GM21619 (cell line): ENCODE results near the gene KRT75.
"Not testable (repeated sequence)": the region's sequence is repeated elsewhere in the genome, so short reads cannot be mapped to it uniquely, and the experiment has no call there.

Experiments
- ATAC-seq: cut with Tn5 transposase; IDR thresholded peaks from one replicate; pipeline ENCODE4 v1.9.1; 2021; ENCODE audit not compliant: unreplicated experiment

KRT75 gene

DNA sequence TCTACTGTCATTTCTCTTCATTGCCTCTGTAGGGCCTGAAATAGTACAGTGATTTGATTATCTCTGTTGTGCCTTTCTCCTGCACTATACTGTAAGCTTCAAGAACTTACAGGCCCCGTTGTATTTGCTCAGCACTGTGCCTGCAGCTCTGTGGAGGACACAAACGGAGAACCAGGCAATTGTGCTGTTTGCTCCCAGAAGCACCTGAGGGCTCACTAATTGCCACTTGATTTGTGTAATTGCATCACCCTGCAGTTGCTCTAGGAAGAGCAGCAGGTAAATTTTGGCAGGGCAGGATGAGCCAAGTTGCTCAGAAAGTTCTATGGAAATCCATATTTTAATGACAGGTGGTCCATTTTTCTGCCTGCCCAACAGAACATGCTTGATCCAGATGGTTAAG, 16.4 kb downstream of the KRT75 start:
- ATAC-seq, result no peak

DNA sequence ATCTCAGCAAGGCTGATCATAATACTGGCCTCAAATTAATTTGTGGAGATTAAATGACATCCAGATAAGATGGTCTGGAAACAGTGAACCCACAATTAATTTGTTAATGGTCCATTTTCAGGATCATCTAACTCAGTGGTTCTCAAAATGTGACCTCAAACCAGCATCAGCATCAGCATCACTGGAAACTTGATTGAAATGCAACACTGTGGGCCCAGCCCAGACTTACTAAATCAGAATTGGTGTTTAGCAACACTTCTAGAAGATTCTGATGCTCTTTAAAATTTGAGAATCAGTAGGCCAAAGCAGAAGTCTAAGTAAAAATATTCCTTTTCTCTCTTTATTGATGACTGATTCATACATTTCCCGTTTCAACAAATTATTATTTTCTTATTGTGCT, 17.4 kb downstream of the KRT75 start:
- ATAC-seq, result no peak

DNA sequence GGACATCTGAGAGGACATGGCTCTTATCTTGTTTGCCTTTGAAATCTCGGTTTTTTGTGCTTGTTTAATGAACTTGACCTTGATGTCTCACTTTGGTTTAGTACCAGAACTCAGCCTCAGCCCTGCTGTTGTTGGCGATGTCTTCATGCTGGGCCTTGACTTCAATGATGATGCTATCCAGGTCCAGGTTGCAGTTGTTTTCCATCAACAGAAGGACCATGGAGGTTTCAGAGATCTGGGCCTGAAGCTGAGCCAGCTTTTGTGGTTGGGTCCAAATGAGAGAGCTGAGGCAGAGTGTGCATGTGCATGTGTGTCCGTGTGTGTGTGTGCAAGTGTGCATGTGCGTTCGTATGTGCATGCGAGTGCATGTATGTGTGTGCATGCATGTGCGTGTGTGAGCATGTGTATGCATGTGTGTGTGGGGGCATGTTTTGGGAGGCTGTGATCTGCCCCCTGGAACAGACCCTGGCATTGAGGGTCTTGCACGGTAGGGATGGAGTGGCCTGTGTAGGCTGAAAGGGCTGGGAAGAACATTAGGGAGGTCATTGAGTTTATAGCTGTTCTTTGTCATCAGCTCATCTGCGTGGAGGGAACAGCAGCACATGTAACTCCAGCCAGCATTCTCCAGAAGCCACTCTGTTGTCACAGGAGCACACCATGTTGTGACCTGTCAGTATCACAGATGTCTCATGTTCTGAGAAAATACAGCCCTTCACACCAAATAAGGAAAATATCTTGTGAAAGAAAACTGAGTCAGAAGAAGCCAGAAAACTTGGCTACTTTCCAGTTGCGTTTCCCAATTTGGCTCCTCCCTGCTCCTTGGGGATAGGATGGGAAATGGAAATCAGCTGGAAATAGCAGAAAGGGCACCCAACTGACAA, 18.1 kb downstream of the KRT75 start:
- no peak for ATAC-seq

DNA sequence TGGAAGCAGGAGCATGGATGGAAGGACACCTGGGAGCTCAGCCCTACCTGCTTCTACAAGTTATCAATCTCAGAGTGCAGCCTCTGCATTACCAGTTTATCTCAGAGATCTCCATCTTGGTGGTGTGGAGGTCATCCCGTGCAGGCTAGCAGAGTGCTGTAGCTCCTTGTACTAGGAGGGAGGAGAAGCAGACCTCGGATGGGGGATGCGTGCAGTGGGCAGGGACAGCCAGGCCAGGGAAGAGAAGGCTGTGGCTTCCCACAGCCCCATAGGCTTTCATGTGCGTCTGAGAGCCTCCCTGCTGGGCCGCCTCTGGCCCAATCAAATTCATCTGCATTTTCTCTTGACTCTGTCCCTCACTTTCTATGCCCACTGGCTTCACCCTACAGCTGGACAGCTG, 19.2 kb downstream of the KRT75 start:
- no peak for ATAC-seq

DNA sequence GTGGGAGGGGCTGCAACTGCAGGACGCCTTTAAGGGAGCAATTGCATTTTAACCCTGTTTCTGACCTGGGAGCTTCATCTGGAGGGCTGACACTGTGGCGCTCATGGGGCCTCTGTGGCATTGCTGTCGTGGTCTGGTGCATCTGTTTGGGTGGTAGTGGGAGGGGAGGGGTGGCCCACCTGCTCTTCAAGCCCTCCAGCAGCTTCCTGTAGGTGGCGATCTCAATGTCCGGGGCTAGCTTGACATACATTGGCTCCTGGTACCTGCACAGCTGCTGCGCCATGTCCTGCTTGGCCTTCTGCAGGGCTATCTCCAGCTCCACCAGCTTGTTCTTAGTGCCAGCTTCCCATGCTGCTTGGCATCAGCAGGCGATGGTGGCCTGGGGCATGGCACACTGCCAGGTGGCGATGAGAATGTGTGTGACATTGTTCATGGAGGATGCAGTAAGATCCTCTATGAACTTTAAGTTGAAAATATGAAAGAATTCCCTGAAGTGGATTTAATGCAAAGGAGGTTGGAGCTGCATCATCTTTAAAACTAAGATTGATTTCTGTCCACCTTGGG, 20.3 kb downstream of the KRT75 start:
- no peak for ATAC-seq

DNA sequence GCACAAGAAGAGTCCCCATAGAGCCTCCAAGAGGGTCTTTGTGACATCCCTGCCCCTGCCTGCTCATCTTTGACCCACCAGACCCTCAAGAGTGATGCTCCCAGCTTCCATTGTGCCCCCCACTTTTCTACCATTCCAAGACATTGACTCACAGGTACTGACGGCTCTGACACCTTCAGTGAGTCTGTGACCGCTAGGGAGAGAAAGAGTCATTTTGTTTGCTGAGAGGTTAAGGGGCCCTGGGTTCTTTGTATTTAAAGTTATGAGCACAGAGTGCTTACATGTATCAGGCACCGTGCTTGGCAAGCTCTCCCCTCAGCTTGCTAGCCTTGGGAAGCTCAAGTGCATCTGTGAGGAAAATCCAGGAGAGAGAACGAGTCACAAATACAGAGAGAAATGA, 21.0 kb downstream of the KRT75 start:
- ATAC-seq, result no peak

DNA sequence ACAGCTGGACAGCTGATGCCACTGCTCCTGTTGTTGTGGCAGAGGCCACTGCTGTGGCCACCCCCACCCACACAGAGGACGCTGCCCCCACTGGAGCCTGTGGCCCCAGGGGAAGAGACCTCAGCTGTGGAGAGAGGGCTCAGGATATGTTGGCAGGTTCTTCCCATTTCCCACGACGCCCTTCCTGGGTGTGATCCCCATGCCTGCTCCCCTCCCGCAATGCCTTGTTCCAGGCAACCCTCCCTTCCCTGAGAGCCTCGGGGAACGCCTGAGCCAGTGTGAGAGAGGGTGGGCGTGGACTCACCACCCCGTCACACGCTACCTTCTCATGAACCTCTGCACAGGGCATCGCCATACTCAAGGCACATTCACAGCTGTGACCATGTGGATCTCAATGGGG, 22.4 kb downstream of the KRT75 start:
- ATAC-seq, result no peak

DNA sequence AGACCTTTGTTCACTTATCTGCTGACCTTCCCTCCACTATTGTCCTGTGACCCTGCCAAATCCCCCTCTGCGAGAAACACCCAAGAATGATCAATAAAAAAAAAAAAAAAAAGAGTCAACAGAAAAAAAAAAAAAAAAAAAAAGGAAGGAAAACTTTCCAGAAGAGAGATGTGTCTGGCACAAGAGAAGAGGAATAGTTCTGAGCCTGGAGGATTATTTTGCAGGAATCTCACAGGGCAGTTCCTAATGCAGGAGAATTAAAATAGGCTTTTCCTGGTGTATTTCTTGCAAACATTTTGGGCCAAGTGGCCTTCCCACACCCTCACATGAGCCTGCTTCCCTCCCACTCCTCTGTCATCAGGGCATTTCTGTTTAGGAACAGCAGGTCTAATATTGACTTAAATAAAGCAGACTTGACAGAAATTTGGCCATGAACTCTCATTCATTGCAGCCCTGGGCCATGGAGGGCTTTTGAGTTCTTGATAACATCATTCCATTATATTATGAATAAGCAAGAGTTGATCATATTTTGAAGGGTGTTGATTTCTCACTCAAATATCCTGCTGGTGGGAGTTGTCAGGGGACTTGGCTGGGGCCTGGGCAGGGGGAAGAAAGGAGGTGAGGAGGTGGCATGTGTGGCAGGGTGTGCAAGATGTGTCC, 23.5 kb downstream of the KRT75 start:
- ATAC-seq, result not testable (repeated sequence)

DNA sequence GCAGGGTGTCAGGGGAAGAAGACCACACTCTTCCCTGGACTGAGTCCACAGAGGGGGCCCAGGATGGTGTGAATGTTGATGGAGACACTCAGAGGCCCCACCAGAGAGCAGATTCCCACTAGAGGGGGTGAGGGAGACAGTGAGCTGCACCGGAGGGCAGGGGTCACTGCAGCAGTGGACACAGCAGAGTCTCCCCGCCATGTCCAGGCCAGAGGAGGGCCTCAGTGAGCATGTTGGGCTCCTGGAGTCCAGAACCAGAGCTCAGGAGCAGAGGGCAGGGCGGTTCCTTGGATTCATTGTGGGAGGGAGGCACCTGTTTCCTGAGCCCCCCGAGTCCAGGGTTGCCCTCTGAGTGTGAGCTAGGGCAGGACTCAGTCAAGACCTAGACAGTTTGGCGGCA, 26.3 kb downstream of the KRT75 start:
- ATAC-seq, result no peak

DNA sequence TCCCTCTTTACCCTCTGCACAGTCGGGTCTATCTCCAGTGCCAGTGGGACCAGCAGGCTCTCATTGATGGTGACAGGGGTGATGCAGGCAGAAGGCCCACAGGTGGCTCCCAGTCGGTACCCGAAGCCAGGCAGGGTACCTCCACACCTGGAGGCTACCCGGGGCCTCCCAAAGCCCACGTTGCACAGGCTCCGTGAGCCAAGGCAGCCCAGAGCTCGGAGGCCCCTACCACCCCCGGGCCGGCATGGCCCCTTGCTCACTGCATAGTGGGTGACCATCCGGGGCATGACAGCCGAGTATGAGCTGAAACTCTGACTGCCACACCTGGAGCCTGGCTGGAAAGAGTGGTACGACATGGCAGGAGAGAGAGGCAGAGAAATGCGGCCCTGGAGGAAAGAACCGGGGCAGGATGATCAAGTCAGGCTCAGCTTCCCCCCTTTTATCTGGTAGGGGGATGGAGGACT, 28.2 kb downstream of the KRT75 start, which contains the start of gene KRT82:
Gene KRT82 (minus strand): TSS at position 414 of the 464 bp plus-strand sequence. CDS start 58 bp downstream, at position 356.
- ATAC-seq, result no peak

DNA sequence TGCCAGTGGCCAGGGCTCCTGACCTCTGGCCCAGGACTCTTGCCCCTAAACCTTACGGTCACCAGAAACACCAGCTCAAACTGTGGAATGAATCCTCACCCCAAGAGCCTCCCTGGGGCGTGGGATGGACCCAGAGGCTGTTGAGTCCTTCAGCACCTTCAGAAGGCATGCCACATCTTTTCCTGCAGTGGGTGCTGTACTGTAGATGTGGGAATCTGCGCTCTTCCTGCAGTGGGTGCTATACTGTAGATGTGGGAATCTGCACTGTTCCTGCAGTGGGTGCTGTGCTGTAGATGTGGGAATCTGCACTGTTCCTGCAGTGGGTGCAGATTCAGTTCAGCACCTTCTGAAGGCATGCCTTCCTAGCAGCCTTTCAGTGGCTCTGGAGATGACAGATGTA, 29.2 kb downstream of the KRT75 start:
- no peak for ATAC-seq

DNA sequence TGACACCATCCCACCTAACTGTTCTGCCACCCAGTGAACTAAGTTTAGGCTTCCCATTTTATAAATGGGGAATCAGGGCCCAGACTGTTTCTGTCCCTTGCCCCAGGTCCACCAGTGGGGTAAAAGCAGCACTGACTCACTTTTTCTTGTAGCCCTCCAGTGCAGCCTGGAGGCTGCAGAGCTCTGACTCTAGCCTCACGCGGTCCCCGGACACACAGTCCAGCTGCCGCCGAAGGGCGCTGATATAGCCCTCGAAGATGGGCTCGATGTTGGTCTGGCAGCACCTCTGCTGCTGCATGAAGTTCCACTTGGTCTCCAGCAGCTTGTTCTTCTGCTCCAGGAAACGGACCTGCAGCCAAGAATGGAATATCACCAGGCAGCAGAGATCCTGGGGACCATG, 30.6 kb downstream of the KRT75 start:
- no peak for ATAC-seq

DNA sequence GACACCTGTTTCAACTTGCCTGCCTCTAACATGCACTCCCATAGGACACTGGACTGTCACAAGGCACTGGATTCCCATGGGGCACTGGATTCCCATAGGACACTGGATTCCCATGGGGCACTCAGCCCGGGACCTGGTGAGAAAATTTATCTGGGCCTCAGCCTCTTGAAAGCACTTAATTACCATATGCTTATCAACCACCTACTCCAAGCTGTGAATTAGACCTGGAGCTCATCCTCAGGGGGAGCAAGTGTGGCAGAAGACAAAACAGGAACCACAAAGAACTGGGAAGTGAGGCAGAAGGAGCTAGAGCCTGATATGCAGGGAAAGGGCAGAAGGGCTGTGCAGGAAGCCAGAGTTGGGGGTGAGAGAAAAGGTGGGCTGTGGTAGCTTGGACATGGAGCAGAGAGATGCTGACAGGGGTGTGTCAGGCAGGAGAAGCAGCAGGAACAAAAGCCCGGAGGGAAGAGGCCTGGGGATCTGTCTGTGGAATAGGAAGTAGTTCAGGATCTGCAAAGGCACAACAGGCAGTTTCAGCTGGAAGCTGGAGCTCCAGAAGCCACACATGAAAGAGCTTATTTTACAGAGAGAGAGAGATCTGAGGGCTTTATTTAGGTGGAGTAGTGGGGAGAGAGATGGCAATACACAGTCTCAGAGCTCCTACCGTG, 31.2 kb downstream of the KRT75 start:
- ATAC-seq, result no peak

DNA sequence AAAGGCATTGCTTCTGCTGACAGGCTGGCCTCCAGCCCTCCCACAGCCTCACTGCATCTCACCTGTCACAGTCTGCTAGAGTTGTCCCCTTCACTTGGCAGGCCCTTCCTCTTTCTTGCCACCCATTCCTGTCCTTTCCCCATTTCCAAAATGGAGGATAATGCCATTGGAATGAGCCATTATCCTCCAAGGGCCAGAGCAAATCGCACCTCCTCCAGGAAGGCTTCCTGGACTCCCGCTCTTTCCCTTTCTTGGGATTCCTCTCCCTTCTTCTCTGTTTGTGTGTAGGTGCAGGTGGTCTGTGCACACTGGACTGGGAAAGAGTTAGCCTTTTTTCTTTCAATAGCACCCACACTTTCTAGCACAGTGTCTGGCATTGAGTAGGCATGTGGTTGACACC, 31.8 kb downstream of the KRT75 start:
- no peak for ATAC-seq

DNA sequence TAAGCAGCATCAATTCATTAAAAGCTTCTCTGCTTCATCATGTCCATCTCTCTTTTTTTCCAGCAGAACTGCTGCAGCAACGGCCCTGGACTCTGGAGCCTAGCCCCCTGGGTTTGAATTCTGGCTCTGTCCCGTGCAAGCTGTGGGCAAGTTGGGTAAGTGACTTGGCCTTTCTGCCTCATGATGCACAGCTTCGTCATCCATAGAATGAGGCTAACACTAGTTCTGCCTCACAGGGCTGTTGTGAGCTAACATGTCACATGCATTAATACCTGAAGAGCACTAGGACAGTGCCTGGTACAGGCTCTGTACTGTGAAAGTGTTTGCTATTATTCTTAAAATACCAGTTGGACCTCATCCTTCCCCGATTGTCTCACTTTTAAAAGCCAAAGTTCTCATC, 32.2 kb downstream of the KRT75 start:
- no peak for ATAC-seq

DNA sequence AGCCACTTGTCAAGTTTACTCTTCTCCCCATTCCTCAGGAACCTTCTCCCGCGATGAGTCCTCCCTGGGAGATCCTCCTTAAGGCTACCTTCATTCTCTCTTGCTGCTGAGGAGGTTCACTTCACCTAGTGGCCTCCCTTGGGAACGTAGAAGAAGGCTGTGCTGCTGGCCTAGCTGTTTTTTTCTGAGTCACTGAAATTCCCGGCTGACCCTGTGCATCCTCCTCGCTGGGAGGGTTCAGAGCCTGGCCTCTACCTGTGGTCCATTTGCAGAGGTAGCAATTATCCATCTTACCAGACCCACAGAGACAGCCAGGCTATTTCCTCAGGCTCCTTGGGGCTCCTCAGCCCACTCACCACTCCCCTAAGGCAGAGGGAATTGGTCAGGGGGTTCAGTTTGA, 32.6 kb downstream of the KRT75 start:
- ATAC-seq, result no peak

DNA sequence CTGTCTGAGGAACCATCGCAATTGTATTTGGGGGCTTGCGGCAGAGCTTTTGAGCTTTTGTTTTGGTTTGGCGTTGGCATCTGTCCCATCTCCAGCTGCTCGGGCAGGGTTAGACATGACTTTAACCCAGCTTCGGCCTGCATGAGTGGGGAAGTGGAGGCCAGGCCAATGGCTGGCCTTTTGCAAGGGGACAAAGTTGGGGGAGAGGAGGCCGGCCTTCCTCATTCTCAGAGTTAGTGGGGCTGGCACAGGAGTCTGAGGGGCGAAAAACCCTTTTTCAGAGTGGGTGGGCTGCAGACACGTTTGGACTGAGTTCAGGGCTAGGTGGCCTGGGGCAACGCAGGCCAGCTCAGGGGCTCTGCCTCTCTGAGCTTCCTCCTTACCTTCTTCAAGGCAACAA, 33.3 kb downstream of the KRT75 start:
- ATAC-seq, result no peak

DNA sequence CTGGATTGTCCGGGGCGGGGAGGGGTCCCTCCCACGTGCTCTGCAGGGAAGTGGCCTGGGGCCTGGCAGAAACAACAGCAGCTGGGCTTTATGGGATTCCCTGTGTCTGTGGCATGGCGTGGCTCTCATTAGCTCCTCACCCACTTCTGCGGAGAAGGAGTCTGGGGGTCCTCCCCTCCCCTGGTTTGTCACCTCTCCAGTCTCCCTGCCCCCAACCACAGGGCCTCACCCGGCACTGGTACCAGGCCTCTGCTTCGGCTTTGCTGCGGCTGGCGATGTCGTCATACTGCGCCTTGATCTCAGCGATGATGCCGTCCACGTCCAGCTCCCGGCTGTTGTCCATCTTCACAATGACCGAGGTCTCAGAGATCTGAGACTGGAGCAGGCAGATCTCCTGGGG, 34.4 kb downstream of the KRT75 start:
- ATAC-seq, result no peak

DNA sequence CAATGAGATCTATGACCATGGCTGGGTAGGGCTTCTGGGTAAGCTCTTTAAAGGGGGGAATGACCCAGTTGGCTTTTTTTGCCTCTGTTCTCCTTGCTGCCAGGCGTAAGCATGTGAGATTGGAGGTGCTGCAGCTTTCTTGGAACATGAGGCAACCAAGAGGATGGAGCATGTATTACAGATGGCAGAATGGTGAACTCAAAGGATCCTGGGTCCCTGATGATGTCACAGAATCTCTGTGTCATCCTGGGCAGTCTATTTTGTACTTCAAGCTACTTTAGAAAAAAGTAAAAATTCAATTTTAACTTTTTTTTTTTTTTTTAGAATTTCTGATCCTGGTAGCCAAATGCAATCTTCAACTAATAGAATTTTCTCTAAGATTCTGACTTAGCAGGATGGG, 36.0 kb downstream of the KRT75 start:
- ATAC-seq, result no peak

DNA sequence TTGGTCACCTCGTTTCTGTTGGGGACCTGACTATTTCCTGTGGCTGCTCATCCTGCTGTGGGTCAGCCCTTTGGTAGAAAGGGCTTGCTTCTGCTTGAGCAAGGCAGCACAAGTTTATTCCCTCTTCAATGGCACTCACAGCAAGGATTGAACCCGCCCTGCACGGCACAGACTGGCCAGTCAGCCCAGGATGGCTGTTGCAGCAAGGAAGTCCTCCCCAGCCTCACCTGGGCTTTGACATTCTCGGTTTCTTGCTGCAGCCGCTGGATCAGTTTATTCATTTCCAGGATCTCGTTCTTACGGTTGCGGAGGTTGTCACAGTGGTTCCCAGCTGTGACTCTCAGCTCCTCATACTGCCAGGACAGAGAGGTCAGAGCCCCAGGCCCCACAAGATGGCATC, 37.5 kb downstream of the KRT75 start:
- ATAC-seq, result no peak

DNA sequence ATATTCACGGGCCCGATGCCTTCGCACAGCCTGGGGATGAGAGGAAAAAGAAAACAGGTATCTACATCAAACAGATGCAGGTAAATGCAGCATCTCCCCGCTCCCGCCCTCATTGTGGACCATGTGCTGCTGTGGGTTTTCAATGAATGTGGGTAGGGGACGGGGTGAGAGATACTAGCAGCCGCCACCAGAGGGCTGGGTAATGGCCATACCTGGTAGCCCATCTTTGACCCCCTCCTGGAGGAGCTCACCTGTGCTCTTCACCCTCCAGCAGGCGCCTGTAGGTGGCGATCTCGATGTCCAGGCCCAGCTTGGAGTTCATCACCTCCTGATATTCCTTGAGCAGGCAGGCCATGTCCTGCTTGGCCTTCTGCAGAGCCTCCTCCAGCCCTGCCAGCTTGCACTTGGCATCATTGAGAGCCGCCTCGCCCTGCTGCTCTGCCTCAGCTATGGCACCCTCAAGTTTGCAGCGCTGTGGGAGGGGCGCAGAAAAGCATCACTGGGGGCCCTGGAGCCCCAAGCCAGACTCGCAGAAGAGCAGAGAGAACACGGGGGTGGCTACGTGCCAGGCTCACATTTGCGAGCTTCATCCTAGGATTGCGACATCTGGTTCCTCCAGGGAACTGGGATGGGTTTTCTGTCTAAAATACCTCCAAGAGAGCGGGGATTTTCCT, 38.3 kb downstream of the KRT75 start:
- ATAC-seq, result no peak
